Skin epidermis (tissue), 12 donors: ENCODE data around the gene RBBP6.
"Not testable (repeated sequence)": the region's sequence is repeated elsewhere in the genome, so short reads cannot be mapped to it uniquely, and the experiment has no call there.

Experiments
- H3K27ac ChIP-seq, 21 experiments: fragments of 200-600 bp; sonication (generic) in 11 of 21; one replicate each; pipeline ENCODE4 v1.5.0; 2020; ENCODE audit warnings: mild to moderate bottlenecking in 3 of 21, inconsistent platforms in 2 of 21, moderate library complexity in 2 of 21
- H3K4me3 ChIP-seq, 7 experiments: fragments of 200-600 bp; sonication (generic) in 2 of 7; one replicate each; pipeline ENCODE4 v1.5.0; 2020; ENCODE audit warnings: inconsistent platforms in 2 of 7, mild to moderate bottlenecking in 2 of 7, moderate library complexity in 1 of 7

The RBBP6 gene

DNA sequence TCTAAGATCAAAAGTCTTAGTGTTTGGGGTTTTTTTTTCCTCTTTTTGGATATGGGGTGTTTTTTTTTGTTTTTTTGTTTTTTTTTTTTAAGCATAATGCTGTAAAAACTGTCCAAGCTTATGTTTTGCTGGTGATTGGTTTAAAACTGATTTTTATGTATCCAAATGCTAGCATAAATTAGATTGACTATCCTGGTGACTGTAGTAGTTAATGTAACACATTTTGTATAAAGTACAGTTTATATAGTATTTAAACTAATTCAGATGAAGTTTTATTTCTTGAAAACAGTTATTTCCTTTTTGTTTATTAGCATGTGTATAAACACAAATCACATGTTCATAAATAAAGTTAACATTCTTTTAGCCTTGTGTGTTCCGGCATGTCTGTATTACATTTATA is 10.9 kb downstream of the RBBP6 start:
- no peak overlapping the region for H3K27ac ChIP-seq
- no peak overlapping the region for H3K4me3 ChIP-seq

DNA sequence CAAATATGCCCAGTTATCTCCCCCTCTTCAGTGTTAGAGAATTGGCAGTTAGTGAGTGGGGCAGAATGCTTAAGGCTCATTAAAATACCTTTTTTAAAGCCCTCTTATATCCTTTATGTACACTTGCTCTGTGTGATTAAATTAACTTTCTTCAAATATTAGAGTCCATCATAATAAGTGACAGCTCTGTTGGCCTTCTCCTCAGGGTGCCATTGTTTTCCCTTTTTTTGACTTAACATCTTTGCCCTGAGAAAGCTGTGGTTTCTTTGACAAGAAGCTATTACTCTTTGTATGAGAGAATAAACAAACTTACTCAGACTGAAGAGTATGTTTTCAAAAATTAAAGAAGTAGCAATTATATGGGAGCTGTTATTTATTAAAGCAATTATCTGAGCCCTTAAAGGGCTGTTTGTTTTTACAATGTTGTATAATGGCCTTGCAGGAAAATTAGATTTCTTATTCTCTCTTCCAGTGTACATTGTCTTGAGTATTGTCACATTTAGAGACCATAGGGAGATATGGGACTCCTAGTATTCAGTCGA is 13.4 kb downstream of the RBBP6 start:
- Histone ChIP-seq H3K27ac (no peak overlapping the region), H3K4me3 (no peak overlapping the region)

DNA sequence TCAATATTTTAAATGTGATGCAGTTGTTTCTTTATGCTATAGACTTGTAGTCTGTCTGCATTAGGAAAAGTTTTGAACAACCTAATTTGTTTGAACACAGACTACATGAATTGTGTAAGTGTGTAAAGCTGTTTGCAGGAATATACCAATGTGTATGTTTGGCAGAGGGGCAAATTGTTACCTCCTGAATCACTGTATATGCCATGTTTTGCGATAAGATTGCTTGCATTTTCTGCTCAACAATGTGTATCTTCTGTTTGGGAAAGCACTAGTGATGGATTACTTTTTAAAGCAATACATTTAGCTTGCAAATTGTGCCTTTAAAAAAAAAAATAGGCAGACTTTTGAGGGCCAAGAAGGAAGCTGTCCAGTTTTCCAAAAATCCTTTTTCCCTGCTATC is 14.6 kb downstream of the RBBP6 start:
- Histone ChIP-seq H3K27ac (no peak overlapping the region), H3K4me3 (no peak overlapping the region)

- no peak overlapping the region for H3K4me3 ChIP-seq
- H3K27ac ChIP-seq, result no peak overlapping the region
These were observed 16.0 kb downstream of the RBBP6 start for GRCh38 chr16:24555346-24555872.

GRCh38 chr16:24562811-24563210 is 23.4 kb downstream of the RBBP6 start:
- Histone ChIP-seq H3K27ac (no peak overlapping the region), H3K4me3 (no peak overlapping the region)

GRCh38 chr16:24568392-24568791 is 29.0 kb downstream of the RBBP6 start:
- Histone ChIP-seq H3K27ac (no peak overlapping the region), H3K4me3 (no peak overlapping the region)

DNA sequence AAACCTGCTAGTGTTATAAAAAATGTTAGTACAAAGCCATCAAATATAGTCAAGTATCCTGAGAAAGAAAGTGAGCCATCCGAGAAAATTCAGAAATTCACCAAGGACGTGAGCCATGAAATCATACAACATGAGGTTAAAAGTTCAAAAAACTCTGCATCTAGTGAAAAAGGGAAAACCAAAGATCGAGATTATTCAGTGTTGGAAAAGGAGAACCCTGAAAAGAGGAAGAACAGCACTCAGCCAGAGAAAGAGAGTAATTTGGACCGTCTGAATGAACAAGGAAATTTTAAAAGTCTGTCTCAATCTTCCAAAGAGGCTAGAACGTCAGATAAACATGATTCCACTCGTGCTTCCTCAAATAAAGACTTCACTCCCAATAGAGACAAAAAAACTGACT is 31.7 kb downstream of the RBBP6 start:
- Histone ChIP-seq H3K4me3 (no peak overlapping the region), H3K27ac (no peak overlapping the region)

GRCh38 chr16:24572069-24572468 is 32.7 kb downstream of the RBBP6 start:
- Histone ChIP-seq H3K27ac (no peak overlapping the region), H3K4me3 (no peak overlapping the region)

GRCh38 chr16:24573141-24573540 is 33.8 kb downstream of the RBBP6 start:
- no peak overlapping the region for H3K27ac ChIP-seq
- H3K4me3 ChIP-seq, result no peak overlapping the region

DNA sequence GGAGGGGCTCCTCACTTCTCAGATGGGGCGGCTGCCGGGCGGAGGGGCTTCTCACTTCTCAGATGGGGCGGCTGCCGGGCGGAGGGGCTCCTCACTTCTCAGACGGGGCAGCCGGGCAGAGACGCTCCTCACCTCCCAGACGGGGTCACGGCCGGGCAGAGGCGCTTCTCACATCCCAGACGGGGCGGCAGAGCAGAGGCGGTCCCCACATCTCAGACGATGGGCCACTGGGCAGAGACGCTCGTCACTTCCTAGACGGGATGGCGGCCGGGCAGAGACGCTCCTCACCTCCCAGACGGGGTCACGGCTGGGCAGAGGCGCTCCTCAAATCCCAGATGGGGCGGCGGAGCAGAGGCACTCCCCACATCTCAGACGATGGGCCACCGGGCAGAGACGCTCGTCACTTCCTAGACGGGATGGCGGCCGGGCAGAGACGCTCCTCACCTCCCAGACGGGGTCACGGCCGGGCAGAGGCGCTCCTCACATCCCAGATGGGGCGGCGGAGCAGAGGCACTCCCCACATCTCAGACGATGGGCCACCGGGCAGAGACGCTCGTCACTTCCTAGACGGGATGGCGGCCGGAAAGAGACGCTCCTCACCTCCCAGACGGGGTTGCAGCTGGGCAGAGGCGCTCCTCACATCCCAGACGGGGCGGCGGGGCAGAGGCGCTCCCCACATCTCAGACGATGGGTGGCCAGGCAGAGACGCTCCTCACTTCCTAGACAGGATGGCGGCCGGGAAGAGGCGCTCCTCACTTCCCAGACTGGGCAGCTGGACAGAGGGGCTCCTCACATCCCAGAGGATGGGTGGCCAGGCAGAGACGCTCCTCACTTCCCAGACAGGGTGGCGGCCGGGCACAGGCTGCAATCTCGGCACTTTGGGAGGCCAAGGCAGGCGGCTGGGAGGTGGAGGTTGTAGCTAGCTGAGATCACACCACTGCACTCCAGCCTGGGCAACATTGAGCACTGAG is 35.4 kb downstream of the RBBP6 start:
- H3K27ac ChIP-seq, result not testable (repeated sequence)

DNA sequence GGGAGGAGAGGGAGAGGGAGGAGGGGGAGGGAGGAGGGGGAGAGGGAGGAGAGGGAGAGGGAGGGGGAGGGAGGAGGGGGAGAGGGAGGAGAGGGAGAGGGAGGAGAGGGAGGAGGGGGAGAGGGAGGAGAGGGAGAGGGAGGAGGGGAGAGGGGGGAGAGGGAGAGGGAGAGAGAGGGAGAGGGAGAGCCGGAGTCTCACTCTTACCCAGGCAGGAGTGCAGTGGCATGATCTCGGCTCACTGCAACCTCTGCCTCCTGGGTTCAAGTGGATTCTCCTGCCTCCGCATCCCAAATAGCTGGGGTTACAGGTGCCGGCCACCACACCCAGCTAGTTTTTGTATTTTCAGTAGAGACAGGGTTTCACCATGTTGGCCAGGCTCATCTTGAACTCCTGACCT is 36.4 kb downstream of the RBBP6 start:
- H3K27ac ChIP-seq, H3K4me3 ChIP-seq: not testable (repeated sequence)

More for the DNA sequence above, 35.4 kb downstream of the RBBP6 start:
- not testable (repeated sequence) for H3K4me3 ChIP-seq

DNA sequence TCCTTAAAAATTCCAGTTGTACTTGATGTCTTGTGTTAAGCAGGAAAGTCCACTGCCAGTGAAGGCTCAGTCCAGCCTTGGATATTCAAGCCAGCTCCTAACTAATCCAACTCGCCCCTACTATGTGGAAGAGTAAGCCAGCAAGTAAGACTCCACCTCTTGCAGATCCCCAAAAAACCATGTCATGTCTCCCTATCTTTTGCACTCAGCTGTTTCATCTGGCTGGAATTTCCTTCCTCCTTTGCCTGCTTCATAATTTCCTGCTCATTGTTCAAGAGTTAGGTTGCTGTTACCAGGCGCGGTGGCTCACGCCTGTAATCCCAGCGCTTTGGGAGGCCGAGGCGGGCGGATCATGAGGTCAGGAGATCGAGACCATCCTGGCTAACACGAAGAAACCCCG is 37.8 kb downstream of the RBBP6 start:
- H3K4me3 ChIP-seq, result no peak overlapping the region
- H3K27ac ChIP-seq, result no peak overlapping the region

- H3K4me3 ChIP-seq, result no peak overlapping the region
- H3K27ac ChIP-seq, result no peak overlapping the region
These were observed 41.3 kb downstream of the RBBP6 start for GRCh38 chr16:24580665-24581064.

DNA sequence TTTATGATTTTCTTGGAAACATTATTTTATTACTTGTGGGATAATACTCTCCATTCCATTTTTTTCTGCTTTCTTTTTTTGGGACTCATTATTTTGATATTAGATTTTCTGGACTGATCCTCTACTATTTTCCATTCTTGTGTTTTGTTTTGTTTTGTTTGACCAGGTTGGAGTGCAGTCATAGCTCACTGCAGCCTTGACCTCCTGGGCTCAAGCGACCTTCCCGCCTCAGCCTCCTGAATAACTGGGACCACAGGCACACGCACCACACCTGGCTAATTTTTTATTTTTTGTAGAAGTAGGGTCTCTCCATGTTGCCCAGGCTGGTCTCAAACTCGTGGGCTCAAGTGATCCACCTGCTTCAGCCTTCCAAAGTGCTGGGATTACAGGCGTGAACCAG is 44.1 kb downstream of the RBBP6 start:
- Histone ChIP-seq H3K27ac (no peak overlapping the region), H3K4me3 (no peak overlapping the region)

- Histone ChIP-seq H3K4me3 (no peak overlapping the region), H3K27ac (no peak overlapping the region)
These were observed 50.6 kb downstream of the RBBP6 start for GRCh38 chr16:24589997-24590396.

GRCh38 chr16:24598777-24599437 is 59.5 kb downstream of the RBBP6 start:
- H3K4me3 ChIP-seq, result no peak overlapping the region
- H3K27ac ChIP-seq, result no peak overlapping the region

DNA sequence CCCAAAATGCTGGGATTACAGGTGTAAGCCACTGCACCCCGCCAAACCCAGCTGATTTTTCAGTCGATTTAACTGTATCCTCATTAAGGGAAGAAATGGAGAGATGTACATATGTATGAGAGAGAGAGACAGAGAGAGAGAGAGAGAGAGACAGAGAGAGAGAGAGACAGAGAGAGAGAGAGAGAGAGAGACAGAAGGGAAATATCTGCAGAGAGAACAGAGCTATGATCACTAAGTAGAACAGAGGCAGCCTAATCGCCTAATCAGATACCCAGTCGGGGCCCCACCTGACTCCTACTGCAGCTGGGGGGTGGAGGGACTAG is 70.0 kb downstream of the RBBP6 start:
- no peak overlapping the region for H3K4me3 ChIP-seq
- H3K27ac ChIP-seq, result no peak overlapping the region

- no peak overlapping the region for H3K27ac ChIP-seq
- no peak overlapping the region for H3K4me3 ChIP-seq
These were observed 70.5 kb downstream of the RBBP6 start for GRCh38 chr16:24609740-24610415.

- no peak overlapping the region for H3K4me3 ChIP-seq
- H3K27ac ChIP-seq, result no peak overlapping the region
These were observed 71.0 kb downstream of the RBBP6 start for GRCh38 chr16:24610416-24610755.

GRCh38 chr16:24611310-24611709 is 71.9 kb downstream of the RBBP6 start:
- Histone ChIP-seq H3K27ac (no peak overlapping the region), H3K4me3 (no peak overlapping the region)
